Left kidney (tissue), 2 donors: ENCODE results near the gene STK33. TPM values are rescaled to one million over a fixed set of nuclear protein-coding genes. Genes with fewer than 3 reads are reported as not detected.

ENCODE experiments used
- DNase-seq: peaks from one replicate; pipeline ENCODE4 v3.0.0-alpha.2; 2013
- polyA plus RNA-seq: library from polyadenylated mRNA; unstranded; fragments of 120-200 nt; gene quantifications from one replicate; pipeline ENCODE4 v1.2.1, GENCODE V29; 2013; ENCODE audit not compliant: insufficient read length

Gene STK33
- polyA plus RNA-seq, 1 donor, result 47.1 TPM

DNA sequence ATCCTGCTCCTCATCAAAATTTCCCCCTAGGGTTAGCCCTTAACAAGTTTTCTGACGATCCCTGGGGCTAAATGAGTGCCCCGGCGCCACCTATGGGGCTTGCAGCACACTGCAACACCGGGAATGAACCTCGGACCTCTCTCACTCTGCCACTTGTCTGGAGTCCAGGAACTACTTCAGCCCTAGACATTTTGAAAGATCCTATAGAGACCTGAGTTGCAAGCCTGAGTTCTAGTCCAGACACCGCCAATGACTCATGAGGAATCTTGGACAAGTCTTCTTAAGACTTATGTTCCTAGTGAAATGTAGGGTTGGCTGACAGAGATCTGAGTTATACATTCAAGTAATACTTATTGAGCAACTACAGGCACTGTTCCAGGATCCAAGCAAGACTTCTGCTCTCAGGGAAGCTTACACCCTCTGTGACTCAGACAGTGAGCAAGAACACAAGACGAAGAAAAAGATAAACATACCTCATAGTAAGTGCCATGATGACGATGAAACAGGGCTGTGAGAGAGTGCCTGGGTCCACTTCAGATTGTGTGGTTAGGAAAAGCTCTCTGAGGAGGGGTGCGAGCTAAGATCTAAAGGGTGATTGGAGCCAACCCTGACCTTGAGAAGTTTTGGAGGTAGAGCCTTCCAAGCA lies 10.2 kb upstream of the STK33 start:
- no peak for DNase-seq

DNA sequence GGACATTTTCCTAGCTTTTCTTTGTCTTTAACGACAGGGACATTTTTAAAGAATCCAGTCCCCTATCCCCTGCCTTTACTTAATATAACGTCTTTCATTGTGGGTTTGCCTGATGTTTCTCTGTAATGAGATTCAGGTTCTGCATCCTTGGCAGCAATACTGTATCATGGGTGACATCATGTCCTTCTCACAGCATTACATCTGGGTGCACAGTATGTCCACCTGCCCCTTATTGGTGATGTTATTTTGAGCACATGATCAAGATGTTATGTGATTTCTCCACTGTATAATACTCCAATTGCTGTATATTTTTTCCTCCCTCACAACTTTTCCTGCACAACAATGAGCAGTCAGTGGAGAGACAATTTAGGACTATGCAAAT lies 9.7 kb upstream of the STK33 start:
- no peak for DNase-seq

DNA sequence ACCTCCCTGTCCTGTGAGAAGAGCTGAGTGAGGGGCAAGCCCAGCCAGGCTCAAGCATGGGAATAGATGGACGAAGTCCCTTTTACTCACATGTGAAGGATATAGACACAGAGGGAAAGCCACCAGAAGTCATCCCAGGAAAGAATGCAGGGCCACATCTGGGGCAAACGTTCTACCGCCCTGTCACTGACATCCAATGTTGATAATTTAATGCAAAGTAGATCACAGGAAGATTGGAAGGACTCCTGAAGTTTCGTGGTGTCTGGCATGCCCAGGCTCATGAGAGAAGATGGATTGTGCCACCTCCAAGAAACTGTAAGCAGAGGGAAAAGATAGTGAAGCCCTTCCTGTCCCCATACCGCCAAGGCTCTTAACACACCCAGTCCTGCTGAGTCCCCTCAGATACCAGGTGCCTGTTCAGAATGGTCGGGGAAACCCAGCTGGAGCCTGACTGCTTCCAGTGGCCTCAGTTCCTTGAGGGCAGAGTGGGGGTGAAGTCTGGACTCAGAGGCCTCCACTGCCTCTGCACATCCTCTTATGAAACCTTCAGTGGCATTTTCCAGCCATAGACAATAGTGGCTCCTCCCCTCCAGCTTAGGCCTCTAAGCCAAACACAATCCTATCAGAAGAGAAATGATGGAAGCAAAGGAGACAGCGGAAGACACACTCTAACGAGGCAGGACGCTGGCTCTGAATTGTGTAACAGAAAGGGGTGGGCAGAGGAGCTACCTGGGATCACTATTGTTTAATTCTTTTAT lies 7.5 kb upstream of the STK33 start:
- DNase-seq, result no peak

DNA sequence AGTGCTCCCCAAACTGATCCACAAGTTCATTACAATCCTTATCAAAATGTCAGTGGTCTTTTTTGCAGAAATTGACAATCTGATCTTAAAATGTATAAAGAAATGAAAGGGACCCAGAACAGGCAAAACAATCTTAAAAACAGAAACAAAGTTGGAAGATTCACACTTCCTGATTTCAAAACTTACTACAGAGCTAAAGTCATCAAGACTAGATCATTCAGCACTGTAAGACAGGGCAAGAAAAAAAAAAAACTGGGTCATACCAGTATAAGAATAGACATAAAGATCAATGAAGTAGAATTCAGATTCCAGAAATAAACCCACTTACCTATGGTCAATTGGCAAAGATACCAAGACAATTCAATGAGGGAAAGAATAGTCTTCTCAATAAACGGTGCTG lies 4.5 kb upstream of the STK33 start:
- no peak for DNase-seq

DNA sequence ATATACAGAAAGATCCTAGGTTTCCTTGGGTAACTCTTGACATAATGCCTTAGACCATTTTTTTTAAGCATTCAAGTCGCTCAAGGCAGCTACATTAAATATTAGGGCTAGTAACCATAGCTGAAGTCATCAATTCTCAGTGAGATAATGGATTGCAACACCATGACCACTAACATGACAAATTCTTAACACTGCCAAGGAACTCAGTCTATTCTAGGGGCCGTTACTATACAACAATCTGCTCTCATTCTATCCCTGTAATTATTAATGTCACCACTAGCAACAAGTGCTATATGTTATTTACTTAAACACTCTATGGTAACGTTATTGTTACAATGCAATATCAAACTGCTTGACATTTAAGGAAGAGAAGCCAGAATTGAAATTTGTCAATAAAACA lies 3.2 kb upstream of the STK33 start:
- no peak for DNase-seq

DNA sequence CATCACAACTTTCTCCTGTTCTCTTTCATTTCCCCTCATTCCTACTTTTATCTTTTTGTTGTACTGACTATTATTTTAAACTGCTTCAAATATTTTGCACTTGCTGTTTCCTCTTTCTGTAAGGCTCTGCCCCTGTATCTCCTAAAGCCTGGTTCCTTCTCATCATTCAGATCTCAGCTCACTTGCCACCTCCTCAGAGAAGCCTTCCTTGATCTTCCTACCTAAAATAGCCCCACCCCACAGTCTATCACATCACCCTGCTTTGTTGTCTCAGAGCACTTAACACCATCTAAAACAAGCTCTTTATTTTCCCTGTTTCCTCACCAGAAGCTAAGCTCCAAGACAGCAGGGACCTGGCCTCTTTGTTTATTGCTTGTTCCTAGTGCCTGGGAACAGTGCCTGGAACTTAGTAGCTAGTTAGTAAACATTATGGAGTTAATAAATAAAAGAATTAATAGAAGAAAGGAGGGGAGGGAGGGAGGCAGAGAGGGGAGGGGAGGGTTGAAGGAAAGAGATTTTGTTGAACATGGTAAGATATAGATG lies 2.5 kb upstream of the STK33 start:
- DNase-seq, result no peak

DNA sequence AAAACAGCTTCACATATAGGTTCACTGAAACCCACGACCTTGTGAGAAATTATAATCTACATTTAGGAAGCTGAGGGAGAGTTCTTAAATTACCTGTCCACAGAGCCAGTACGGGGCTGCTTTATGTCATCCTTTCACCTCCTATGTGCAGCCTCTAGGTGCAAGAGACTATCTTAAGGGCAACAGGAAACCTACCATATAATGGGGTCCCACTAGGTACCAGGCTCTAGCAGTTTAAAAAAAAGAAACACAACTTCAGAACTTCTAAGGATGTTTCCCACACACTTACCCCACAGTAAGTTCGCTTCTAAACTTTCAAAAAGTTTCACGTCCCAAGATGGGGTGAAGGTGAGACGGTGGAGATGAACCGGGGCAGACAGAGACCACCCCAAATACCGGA lies 573 bp downstream of the STK33 start:
- no peak for DNase-seq

DNA sequence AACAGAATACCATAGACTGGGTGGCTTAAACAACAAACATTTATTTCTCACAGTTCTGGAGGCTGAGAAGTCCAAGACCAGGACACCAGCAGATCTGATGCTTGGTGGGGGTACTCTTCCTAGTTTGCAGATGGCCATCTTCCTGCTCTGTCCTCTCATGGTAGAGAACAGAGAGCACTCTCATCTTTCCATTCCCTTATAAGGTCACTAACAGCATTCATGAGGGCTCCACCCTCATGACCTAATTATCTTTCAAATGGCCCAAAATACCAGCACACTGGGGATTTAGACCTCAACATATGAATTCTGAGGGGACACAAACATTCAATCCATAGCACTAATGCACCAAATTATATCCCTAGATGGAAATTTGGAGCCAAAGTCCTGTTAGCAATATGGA lies 6.1 kb downstream of the STK33 start:
- no peak for DNase-seq

DNA sequence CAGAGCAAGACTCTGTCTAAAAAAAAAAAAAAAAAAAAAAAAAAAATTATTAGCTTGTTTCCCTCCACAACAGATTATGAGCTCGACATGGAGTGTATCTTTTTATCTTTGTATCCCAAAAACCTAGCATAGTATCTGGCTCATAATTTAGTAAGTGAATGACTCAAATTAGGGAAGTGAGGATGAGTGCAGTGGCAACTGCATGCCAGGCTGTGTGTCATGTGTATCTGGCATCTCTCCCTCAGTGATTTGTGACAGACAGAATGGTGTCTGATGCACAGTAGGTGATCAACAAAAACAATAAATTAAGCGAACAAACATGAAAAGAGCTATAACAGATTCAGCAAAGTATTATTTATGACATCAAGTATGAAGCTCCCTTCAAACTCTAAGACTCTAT lies 7.2 kb downstream of the STK33 start:
- DNase-seq, result no peak

DNA sequence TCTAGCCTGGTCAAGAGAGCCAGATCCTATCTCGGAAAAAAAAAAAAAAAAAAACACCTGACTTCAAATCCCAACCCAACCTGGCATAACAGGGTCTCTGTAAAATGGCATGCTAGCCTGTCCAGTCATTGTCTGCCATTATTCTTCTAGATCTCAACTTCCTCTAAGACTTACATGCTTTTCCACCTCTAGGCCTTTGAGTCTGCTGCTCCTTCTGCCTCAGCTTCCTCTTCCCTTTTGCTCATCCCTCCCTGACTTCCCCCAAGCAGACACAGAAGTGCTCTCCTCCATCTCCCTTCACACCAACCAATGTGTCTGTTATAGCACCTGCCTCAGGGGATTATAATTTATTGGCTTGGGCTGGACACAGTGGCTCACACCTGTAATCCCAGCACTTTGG lies 7.8 kb downstream of the STK33 start:
- no peak for DNase-seq

DNA sequence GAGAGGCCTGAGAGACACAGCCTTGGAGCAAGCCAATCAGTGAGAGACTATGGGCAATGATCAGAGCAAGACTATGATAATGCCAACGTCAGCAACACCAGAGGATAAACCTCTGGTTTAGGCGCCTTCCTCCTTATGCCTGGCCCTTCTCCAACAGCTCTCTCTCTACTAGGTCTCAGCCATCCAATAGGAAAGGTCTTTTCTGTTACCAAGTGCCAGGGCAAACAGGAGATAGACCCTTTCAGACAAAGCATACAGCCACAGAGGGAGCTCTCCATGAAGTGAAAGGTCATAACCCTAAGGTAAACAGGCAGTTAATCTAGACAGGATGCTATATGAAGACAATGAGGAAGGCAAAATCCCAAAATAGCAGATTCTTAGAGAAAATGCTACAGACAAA lies 9.5 kb downstream of the STK33 start:
- no peak for DNase-seq

DNA sequence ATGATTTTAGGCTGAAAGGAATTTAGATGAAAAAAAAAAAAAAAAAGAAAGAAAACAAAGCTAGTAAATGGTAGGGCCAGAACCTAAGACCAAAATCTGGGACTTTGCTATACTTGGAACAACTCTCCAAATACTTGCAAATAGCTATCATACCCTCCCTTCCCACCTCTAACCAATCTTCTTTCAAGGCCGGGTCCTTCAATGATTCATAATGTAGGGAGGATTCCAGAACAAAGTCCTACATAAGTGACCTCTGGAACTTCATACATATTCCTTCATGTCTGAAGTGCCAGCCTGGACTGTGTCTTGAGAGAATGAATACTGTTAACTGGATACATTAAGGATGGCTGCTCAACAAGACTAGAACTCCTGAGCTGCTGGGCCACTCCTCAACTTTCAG lies 9.9 kb downstream of the STK33 start:
- no peak for DNase-seq

DNA sequence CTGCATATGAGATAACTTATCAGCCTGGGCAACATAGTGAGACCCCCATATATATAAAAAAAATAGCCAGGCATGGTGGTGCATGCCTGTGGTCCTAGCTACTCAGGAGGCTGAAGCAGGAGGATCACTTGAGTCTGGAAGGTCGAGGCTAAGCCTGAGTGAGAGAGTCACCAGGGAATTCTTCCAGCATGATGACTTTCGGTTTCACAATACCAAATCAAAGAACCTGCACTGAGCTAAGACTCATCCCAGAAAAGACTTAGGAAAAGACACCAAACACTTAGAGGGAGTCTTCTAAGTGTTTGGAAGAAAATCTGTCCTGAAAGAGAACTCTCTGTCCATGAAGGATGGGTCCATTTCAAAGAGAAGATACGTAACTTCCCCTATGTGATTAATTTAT lies 12.7 kb downstream of the STK33 start:
- no peak for DNase-seq

DNA sequence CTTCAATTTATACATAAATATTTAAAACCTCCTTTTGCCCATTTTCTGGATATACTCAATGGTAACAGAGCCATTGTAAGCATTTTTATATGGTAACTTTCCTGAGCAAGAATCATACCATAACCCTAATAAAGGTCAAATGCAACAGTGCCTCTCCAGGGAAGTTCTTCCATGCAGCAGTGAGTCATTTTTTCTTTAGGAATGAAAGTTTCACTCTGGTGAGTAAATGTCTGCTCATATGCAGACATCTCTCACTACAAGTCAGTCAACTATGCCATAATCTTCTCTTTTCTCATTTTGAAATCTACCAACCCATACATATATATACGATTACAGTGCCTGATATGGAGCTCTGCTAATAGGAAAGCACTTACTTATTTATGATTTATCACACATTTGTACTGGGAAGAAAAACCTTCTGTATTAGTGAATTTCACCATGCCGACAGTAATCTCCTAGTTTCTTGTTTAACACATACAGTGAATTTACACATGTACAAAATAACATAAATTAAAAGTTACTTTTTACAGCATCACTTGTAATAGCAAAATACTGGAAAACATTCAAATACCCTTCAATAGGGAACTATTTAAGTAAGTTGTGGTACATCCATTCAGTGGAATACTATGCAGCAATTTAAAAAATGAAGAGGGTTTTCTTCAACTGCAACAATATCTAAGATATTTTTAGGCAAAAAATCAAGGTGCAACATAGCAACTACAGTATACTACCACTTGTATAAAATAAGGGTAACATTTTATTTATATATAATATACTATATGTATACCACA lies 16.0 kb downstream of the STK33 start:
- DNase-seq, result no peak

DNA sequence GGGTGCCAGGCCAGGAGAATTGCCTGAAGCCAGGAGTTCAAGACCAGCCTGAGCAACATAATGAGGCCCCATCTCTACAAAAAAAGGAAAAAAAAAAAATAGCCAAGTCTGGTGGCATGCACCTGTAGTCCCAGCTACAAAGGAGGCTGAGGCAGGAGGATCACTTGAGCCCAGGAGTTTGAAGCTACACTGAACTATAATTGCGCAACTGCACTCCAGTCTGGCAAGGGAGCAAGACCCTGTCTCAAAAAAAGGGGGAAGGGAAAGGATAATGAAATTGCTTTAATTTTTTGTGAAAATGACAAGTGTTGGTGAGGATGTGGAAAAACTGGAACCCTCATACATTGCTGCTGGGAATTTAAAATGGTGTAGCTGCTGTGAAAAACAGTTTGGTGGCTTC lies 19.2 kb downstream of the STK33 start:
- DNase-seq, result no peak

DNA sequence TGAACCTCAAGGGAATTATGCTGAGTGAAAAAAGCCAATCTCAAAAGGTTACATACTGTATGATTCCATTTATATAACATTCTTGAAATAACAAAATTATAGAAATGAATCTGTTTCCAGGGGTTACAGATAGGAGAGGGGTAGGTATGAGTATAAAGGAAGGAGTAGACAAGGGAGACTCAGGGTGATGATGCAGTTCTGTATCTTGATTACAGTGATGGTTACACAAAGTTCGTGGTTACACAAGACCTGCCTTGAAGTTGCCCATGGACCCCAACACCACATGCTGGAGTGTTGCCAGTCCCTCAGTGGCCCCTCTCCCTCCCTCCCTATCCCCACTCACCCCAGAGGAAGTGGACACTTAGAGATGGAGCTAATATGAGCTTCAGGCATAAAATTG lies 20.3 kb downstream of the STK33 start:
- no peak for DNase-seq

DNA sequence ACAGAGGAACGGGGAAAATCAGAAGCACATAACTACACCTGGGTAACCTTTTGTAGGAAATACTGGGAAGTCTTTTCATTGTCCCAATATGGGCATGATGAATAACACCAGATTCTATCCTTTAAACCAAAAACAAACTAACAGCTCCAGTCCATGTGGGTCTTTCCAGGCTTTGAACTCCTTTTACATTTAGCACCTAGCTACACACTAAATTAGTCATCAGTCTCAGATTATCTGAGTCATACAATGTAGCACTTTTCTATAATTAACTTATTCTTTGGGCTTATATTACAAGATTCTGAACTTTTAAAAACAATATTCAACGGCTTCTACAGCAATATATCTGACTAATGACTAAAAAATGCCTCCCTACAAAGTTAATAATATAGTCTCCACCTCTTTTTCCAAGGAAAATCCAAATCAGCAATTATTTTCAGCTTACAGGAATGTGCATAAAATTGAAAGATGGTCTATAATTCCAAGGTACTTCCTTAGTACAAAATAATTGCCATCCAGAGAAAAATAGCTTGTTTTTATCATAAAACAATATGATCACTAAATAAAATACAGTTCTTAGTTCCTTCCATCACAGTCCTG lies 26.3 kb downstream of the STK33 start:
- no peak for DNase-seq

DNA sequence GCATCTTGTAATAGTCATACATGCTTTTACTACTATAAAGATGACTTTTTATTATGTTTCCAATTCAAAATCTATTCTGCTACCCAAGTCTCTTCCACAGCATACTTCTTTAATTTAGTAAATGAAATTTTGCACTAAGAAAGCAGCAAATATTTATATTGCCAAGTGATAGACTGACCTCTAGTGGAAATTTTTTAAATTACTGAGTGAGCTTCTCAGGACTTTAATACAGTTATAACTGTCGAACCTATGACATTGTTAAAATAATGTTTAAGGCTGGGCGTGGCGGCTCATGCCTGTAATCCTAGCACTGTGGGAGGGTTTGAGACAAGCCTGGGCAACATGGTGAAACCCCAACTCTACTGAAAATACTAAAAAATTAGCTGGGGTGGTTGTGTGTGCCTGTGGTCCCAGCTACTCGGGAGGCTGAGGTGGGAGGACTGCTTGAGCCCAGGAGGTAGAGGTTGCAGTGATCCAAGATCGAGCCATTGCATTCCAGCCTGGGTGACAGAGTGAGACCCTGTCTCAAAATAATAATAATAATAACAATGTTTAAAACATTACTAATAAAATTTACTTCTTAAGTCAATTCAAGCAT lies 27.3 kb downstream of the STK33 start:
- peak; percentile 46 for DNase-seq

DNA sequence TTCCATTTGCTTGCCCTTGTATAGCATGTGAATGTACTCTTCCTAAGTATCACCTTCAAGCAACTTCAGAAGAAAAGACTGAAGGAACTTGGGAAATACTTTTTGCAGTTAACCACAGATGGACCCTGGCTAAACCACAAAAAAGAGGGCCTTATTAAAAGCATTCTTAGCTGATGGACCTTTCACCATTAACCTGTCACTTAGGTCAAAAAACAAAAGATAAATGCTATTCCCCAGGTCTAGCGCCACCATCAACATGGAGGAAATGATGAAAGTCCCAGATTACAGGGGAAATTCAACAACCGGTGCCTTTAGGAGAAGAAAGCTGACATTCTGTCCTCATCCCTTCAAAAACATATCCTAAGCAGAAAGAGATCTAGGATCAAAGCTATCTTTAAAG lies 29.5 kb downstream of the STK33 start:
- DNase-seq, result no peak

DNA sequence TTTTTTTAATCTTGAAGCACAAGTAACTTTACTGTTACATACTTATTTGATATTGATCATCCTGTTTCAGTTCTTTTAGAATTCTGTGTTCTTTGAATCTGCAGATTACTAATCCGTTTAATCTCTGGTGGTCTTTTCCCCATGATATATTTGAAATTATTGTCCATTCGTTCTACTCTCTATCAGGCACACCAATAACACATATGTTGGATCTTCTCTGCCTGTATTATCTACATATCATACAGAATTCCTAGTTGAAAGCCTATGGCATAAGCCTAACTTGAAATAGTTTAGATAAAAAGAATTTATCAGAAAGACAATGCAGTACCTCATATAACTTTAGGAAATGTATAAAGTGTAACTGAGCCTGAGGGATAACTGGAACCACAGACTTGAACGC lies 32.6 kb downstream of the STK33 start:
- no peak for DNase-seq

DNA sequence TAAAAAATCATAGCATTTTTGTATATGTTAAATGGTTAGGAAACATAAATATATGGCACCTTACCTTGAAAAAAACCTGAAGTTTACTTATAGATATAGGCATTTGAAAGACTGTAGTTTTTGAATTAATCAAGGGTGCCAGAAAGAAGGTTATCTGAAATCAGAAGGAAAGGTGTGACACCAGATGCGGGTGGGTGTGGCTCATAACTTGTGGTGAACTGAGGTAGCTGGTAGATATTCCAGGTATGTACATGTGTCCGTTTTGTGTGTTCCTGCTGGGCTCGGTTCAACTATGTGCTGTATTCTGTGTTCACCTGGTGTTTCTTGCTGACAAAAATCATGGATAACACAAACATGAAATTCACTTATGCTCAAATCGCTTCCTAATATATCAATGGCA lies 35.6 kb downstream of the STK33 start:
- no peak for DNase-seq

DNA sequence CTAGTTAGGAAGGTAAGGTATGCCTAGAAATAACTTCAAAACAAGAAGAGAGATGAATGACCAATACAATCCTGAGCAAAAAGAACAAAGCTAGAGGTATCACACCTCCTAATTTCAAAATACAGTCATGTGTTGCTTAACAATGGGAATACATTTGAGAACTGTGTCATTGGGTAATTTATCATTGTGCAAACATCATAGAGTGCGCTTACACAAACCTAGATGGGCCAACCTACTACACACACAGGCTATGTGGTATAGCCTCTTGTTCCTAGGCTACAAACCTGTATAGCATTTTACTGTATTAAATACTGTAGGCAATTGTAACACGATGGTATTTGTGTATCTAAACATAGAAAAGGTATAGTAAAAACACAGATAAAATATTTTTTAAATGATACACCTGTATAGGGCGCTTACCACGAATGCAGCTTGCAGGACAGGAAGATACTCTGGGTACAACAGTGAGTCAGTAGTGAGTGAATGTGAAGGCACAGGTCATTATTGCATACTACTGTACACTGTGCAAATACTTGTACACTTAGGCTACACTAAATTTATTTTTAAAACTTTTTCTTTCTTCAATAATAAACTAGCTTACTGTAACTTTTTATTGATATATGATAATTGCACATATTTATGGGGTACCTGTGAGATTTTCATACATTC lies 48.2 kb downstream of the STK33 start:
- DNase-seq, result no peak
